K562 (cell line): ENCODE data around the gene TOR1A. TPM values are rescaled to one million over a fixed set of nuclear protein-coding genes. Genes with fewer than 3 reads are reported as not detected.

Experiments used
- ATAC-seq: fragments of 200-7000 bp; cut with Tn5 transposase; 3 replicates; pipeline ENCODE4 v1.9.1; 2020; ENCODE audit warnings: moderate library complexity
- BruUV-seq: library from RNA; stranded (reverse); fragments of 400-500 nt; replicated peaks from 2 replicates; lab custom pipeline; 2021; lab: Mats Ljungman, UMichigan
- CTCF ChIA-PET: fragments of 300-600 bp; formaldehyde crosslinking; extraction: SDS; loops from one replicate; lab custom pipeline; 2021; ENCODE audit warnings: low intra/inter-chr PET ratio; lab: Yijun Ruan, JAX
- POLR2A ChIA-PET: fragments of 300-600, 350-650 bp; sonication (Branson Sonifier 250); formaldehyde crosslinking; extraction: SDS; loops from one replicate; lab custom pipeline; 2021; ENCODE audit warnings: antibody characterized with exemption, inconsistent platforms; lab: Yijun Ruan, JAX
- DNase-seq, 4 experiments: peaks; one replicate each; pipeline versions ENCODE4 v3.0.0 to v3.0.0-alpha.2; 2011 to 2018; ENCODE audit warnings: low spot score in 3 of 4, mixed read lengths in 3 of 4; ENCODE audit errors: extremely low read depth in 1 of 4
- FAIRE-seq: peaks from 2 replicates; lab custom pipeline; 2011; peaks lifted over from hg19 to GRCh38; lab: Jason Lieb, UNC
- H2AFZ ChIP-seq: 2 replicates; pipeline ENCODE4 v1.6.0; 2011; ENCODE audit warnings: low read depth, low read length, control low read depth, inconsistent platforms
- H3K27ac ChIP-seq: fragments of 200-600 bp; 3 replicates; pipeline ENCODE4 v1.8.0; 2011; ENCODE audit warnings: low read depth, mild to moderate bottlenecking, control low read depth, inconsistent platforms, low read length, moderate library complexity, mixed read lengths; ENCODE audit errors: extremely low read depth
- H3K27me3 ChIP-seq, 2 experiments: fragments of 300-600 bp in 1 of 2; 2 replicates in 1 of 2; 3 replicates in 1 of 2; pipeline versions ENCODE4 v1.6.0 to v1.8.0; 2011; ENCODE audit warnings: inconsistent platforms in 2 of 2, low read length in 2 of 2, mild to moderate bottlenecking in 1 of 2, mixed read lengths in 1 of 2, moderate library complexity in 1 of 2; ENCODE audit not compliant: control insufficient read depth in 2 of 2, insufficient read depth in 2 of 2
- H3K36me3 ChIP-seq: fragments of 300-600 bp; 3 replicates; pipeline ENCODE4 v1.8.0; 2011; ENCODE audit warnings: mild to moderate bottlenecking, low read length, inconsistent platforms; ENCODE audit not compliant: control insufficient read depth, insufficient read depth
- H3K4me1 ChIP-seq, 2 experiments: fragments of 200-600 bp in 1 of 2; replicated peaks in 1 of 2; 2 replicates in 1 of 2; 3 replicates in 1 of 2; pipeline versions ENCODE4 v1.5.1 to v1.8.0; 2011; ENCODE audit warnings: inconsistent platforms in 2 of 2, low read length in 2 of 2, mild to moderate bottlenecking in 1 of 2, mixed read lengths in 1 of 2, moderate library complexity in 1 of 2; ENCODE audit not compliant: control insufficient read depth in 2 of 2, insufficient read depth in 2 of 2
- H3K4me2 ChIP-seq: 2 replicates; pipeline ENCODE4 v1.6.1; 2011; ENCODE audit warnings: low read length, control low read depth, inconsistent platforms, mixed read lengths; ENCODE audit not compliant: insufficient read depth
- H3K4me3 ChIP-seq: fragments of 200-600 bp; sonication (generic), shearing (Covaris generic); 2 replicates; pipeline ENCODE4 v1.5.1; 2016; ENCODE audit warnings: control low read depth, inconsistent platforms
- H3K79me2 ChIP-seq: fragments of 200-600 bp; 3 replicates; pipeline ENCODE4 v1.8.0; 2011; ENCODE audit warnings: low read length, inconsistent platforms; ENCODE audit not compliant: control insufficient read depth, insufficient read depth
- H3K9ac ChIP-seq, 2 experiments: 2 replicates each; pipeline versions ENCODE4 v1.6.0 to v1.6.1; 2011; ENCODE audit warnings: low read depth in 2 of 2, low read length in 2 of 2, control low read depth in 1 of 2, inconsistent platforms in 1 of 2, mild to moderate bottlenecking in 1 of 2, mixed read lengths in 1 of 2; ENCODE audit not compliant: insufficient read depth in 1 of 2
- H3K9me1 ChIP-seq: one replicate; pipeline ENCODE4 v1.6.0; 2011; ENCODE audit warnings: inconsistent platforms, mild to moderate bottlenecking, low read length, moderate library complexity; ENCODE audit not compliant: control insufficient read depth, insufficient read depth
- H3K9me3 ChIP-seq: replicated peaks from 2 replicates; pipeline ENCODE4 v1.5.1; 2011; ENCODE audit warnings: low read depth, low read length, inconsistent platforms; ENCODE audit not compliant: control insufficient read depth, insufficient read depth
- H4K20me1 ChIP-seq: replicated peaks from 2 replicates; pipeline ENCODE4 v1.6.1; 2011; ENCODE audit warnings: low read length, inconsistent platforms, mixed read lengths; ENCODE audit not compliant: control insufficient read depth, insufficient read depth
- BRCA1 ChIP-seq, 2 experiments: fragments of 450-650 bp in 1 of 2; sonication (generic) in 1 of 2; formaldehyde crosslinking in 1 of 2; IDR thresholded peaks; 2 replicates each; pipeline versions ENCODE4 v1.5.0 to v1.6.1; 2017 to 2020; ENCODE audit warnings: mild to moderate bottlenecking in 1 of 2, missing genetic modification reagents in 1 of 2
- CTBP1 ChIP-seq: fragments of 450-650 bp; IDR thresholded peaks from 2 replicates; pipeline ENCODE4 v1.6.1; 2016; ENCODE audit warnings: borderline replicate concordance
- ESRRB ChIP-seq: fragments of 250-450 bp; sonication (Bioruptor Pico); IDR thresholded peaks from 2 replicates; pipeline ENCODE4 v1.5.0; 2020; ENCODE audit warnings: mild to moderate bottlenecking, moderate library complexity, borderline replicate concordance
- FOXJ2 ChIP-seq: fragments of 200-800 bp; sonication (Bioruptor generic); IDR thresholded peaks from 2 replicates; pipeline ENCODE4 v1.6.1; 2016; ENCODE audit warnings: missing genetic modification characterization, missing compliant biosample characterization
- NR2F6 ChIP-seq: fragments of 450-650 bp; formaldehyde crosslinking; IDR thresholded peaks from 2 replicates; pipeline ENCODE4 v1.4.0; 2020; ENCODE audit warnings: mild to moderate bottlenecking
- PATZ1 ChIP-seq: fragments of 250-450 bp; sonication (Bioruptor Pico); IDR thresholded peaks from 2 replicates; pipeline ENCODE4 v1.5.0; 2020; ENCODE audit warnings: mild to moderate bottlenecking, borderline replicate concordance
- REST ChIP-seq, 2 experiments: fragments of 450-650 bp; formaldehyde crosslinking in 1 of 2; IDR thresholded peaks; 2 replicates each; pipeline versions ENCODE4 v1.4.0 to v1.6.1; 2014 to 2020; ENCODE audit warnings: mild to moderate bottlenecking in 2 of 2, borderline replicate concordance in 1 of 2, low read depth in 1 of 2
- RHOXF2B ChIP-seq: fragments of 250-450 bp; sonication (Bioruptor Pico); conservative IDR thresholded peaks from 2 replicates; pipeline ENCODE4 v1.5.1; 2021
- TSC22D4 ChIP-seq: fragments of 450-650 bp; IDR thresholded peaks from 2 replicates; pipeline ENCODE4 v1.6.1; 2016; ENCODE audit warnings: missing genetic modification characterization, missing biosample characterization, control low read depth
- ZFP1 ChIP-seq: fragments of 450-650 bp; formaldehyde crosslinking; IDR thresholded peaks from 2 replicates; pipeline ENCODE4 v1.4.0; 2020; ENCODE audit warnings: mild to moderate bottlenecking, mixed read lengths
- ZNF175 ChIP-seq: fragments of 200-800 bp; sonication (Bioruptor generic); IDR thresholded peaks from 2 replicates; pipeline ENCODE4 v1.6.1; 2016; ENCODE audit warnings: low read depth, mild to moderate bottlenecking, missing genetic modification characterization, missing compliant biosample characterization
- WGBS: fragments of 100-300 bp; shearing (Covaris generic); methylation state at CpG from one replicate; pipeline ENCODE4 v1.1.6; 2016; ENCODE audit warnings: low coverage, mixed read lengths; ENCODE audit not compliant: insufficient coverage; ENCODE audit errors: missing lambda C conversion rate; 5-methylcytosine and 5-hydroxymethylcytosine counted together
- in situ Hi-C: fragments of 300-500 bp; cut with MboI; formaldehyde crosslinking; loops from 4 replicates; pipeline ENCODE4 v1.15.0; 2018; ENCODE audit warnings: inconsistent platforms, mixed read lengths
- intact Hi-C: fragments of 100-400 bp; cut with micrococcal nuclease; formaldehyde crosslinking; loops from 2 replicates; pipeline ENCODE4 v1.14.2; 2022
- polyA plus RNA-seq, 8 experiments: library from polyadenylated mRNA; depleted of rRNA in 4 of 8; stranded (reverse) in 5 of 8; unstranded in 3 of 8; fragments of >200 nt; fragmentation: Nextera tagmentation in 2 of 8; fragmentation: Illumina TruSeq in 1 of 8; extraction: Ambion mirVana in 2 of 8; extraction: Trizol in 1 of 8; gene quantifications; 2 replicates each; pipeline versions ENCODE4 v1.2.1 to v1.2.3, GENCODE V29; 2011 to 2014; ENCODE audit warnings: inconsistent platforms in 1 of 8, missing spikeins in 1 of 8
- total RNA-seq, 7 experiments: library from RNA; depleted of rRNA in 6 of 7; stranded (reverse); fragments of >200 nt in 6 of 7; fragmentation: Illumina TruSeq in 2 of 7; extraction: Trizol in 2 of 7; gene quantifications; 2 replicates each; pipeline versions ENCODE4 v1.2.1 to v1.2.3, GENCODE V29; 2011 to 2021; ENCODE audit warnings: low replicate concordance in 1 of 7

Gene TOR1A
- total and polyA plus RNA-seq, 9 of the 15 experiments (the other 6 are each of a cell fraction or from before 2014, with no cell fraction given): 4.5 to 85.8 (median 51.3) TPM

DNA sequence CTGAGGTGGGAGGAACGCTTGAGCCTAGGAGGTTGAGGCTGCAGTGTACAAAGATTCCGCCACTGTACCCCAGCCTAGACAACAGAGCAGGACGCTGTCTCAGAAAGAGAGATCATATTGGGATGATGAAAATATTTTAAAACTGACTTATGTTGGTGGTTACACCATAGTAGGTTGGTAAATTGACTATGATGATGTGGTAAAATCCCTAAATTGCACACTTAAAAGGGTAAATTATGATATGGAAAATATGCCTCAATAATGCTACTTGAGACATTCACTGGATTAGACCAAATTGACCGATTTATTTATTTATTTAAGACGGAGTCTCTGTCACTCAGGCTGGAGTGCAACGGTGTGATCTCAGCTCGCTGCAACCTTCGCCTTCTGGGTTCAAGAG is 42.8 kb downstream of the TOR1A start:
- ATAC-seq: no peak
- FAIRE-seq: no peak
- no TSS peak for BruUV-seq
- Histone ChIP-seq H3K4me3 (no peak overlapping the region), H3K9ac (no peak overlapping the region), H2AFZ (no peak overlapping the region), H3K9me3 (no peaks in the 10 kb centered on the region), H3K4me1 (peaks cover 14 to 21% of the 10 kb centered on the region in 2 experiments), H3K36me3 (no peaks in the 10 kb centered on the region), H3K79me2 (no peaks in the 10 kb centered on the region), H4K20me1 (no peaks in the 10 kb centered on the region), H3K27me3 (no peaks in the 10 kb centered on the region; a peak in 1 of 5 replicates), H3K4me2 (no peak overlapping the region), H3K27ac (no peak overlapping the region), H3K9me1 (no peaks in the 10 kb centered on the region)
- POLR2A ChIA-PET: interaction anchor here (0.6 to 1.4 kb wide), 7 partner anchors 13 to 43 kb away, joined by 3 to 6 read pairs (median 3); partner anchors contain the start of gene PTGES
- 40% methylated on average over 8 of the region's 8 CpGs for WGBS
- CTCF ChIA-PET: interaction anchor here (0.6 to 4.9 kb wide), 2 partner anchors 43 to 54 kb away, joined by 3 to 46 read pairs; no protein-coding TSS in a partner anchor
- intact Hi-C loops (loop anchor here (10.0 kb wide), 1 partner anchor 646 kb away; no protein-coding TSS in a partner anchor), in situ Hi-C loops (loop anchor here (5.0 to 25.0 kb wide), 4 partner anchors 44 to 1494 kb away; partner anchors contain the start of genes ASB6, GOLGA2 and SWI5)
- DNase-seq: no peak
- TF ChIP-seq REST (IDR thresholded peaks at IDR 0.05; ENCODE audit: borderline replicate concordance): no peak
- TF ChIP-seq REST (CRISPR knock-in tag; IDR thresholded peaks at IDR 0.05; ENCODE audit: low read depth): no peak
- no peak for TF ChIP-seq ZNF175
- TF ChIP-seq TSC22D4 (tag): no peak
- TF ChIP-seq RHOXF2B (CRISPR knock-in tag): no peak
- no peak for TF ChIP-seq BRCA1 (IDR thresholded peaks at IDR 0.05)
- no peak for TF ChIP-seq BRCA1 (CRISPR knock-in tag; IDR thresholded peaks at IDR 0.05)
- TF ChIP-seq ZFP1 (CRISPR knock-in tag): no peak
- TF ChIP-seq FOXJ2 (tag): no peak
- TF ChIP-seq NR2F6 (CRISPR knock-in tag): no peak
- TF ChIP-seq CTBP1: no peak
- TF ChIP-seq ESRRB (CRISPR knock-in tag): no peak
- no peak for TF ChIP-seq PATZ1 (CRISPR knock-in tag)
